ENCODE data around the gene RMC1. TPM values are rescaled to one million over a fixed set of nuclear protein-coding genes. Genes with fewer than 3 reads are reported as not detected.
"Not testable (repeated sequence)": the region's sequence is repeated elsewhere in the genome, so short reads cannot be mapped to it uniquely, and the experiment has no call there.

Gene RMC1
- total RNA-seq, 6 donors from 2014 or later = 23.3 to 45.1 (median 39.8) TPM

GRCh38 chr18:23502516-23503037 is 734 bp upstream of the RMC1 start:
- ATAC-seq (ENCODE audit: low FRiP score in 2 of 2) (no peak), DNase-seq (no peak)
- H3K27ac ChIP-seq = peak overlapping the region; percentile 89 to 97 (median 96)
- peaks cover 0 to 13% (median 4%) of the 10 kb centered on the region in 4 donors for H3K36me3 ChIP-seq
- H3K27me3 ChIP-seq = no peaks in the 10 kb centered on the region
- TF ChIP-seq POLR2AphosphoS5 (IDR thresholded peaks at IDR 0.05) (no peak), EP300 (IDR thresholded peaks at IDR 0.05) (no peak), CTCF (IDR thresholded peaks at IDR 0.05) (no peak), POLR2A (IDR thresholded peaks at IDR 0.05) (no peak)
- peaks cover 32 to 54% (median 34%) of the 10 kb centered on the region in 4 donors for H3K4me1 ChIP-seq
- no peaks in the 10 kb centered on the region for H3K9me3 ChIP-seq
- 21 to 29% methylated on average over 6 of the region's 6 CpGs for WGBS, 2 donors
- peak overlapping the region; percentile 59 to 99 (median 85) for H3K4me3 ChIP-seq

GRCh38 chr18:23503963-23504344 is 643 bp downstream of the RMC1 start:
- ATAC-seq (ENCODE audit: low FRiP score in 2 of 2) (no peak), DNase-seq (no peak)
- Histone ChIP-seq H3K9me3 (no peaks in the 10 kb centered on the region), H3K27ac (peak overlapping the region; percentile 89 to 97 (median 96)), H3K4me1 (peaks cover 28 to 49% (median 29%) of the 10 kb centered on the region in 4 donors), H3K36me3 (peaks cover 0 to 27% (median 13%) of the 10 kb centered on the region in 4 donors), H3K27me3 (no peaks in the 10 kb centered on the region), H3K4me3 (peak overlapping the region; percentile 71 to 99 (median 98))
- TF ChIP-seq POLR2A (IDR thresholded peaks at IDR 0.05) = no peak
- TF ChIP-seq CTCF (IDR thresholded peaks at IDR 0.05) = no peak
- TF ChIP-seq EP300 (IDR thresholded peaks at IDR 0.05) = no peak
- no peak for TF ChIP-seq POLR2AphosphoS5 (IDR thresholded peaks at IDR 0.05)
- WGBS, 2 donors = 1 to 5% methylated on average over 18 to 21 of the region's 21 CpGs

- H3K9me3 ChIP-seq = no peaks in the 10 kb centered on the region
- peaks cover 25 to 42% (median 26%) of the 10 kb centered on the region in 4 donors for H3K4me1 ChIP-seq
- TF ChIP-seq EP300 (IDR thresholded peaks at IDR 0.05) (no peak), POLR2AphosphoS5 (IDR thresholded peaks at IDR 0.05) (no peak), CTCF (IDR thresholded peaks at IDR 0.05) (no peak), POLR2A (IDR thresholded peaks at IDR 0.05) (no peak)
- peaks cover 7 to 34% (median 19%) of the 10 kb centered on the region in 4 donors for H3K36me3 ChIP-seq
- no peak for ATAC-seq (ENCODE audit: low FRiP score in 2 of 2)
- DNase-seq = no peak
- peak overlapping the region; percentile 71 to 99 (median 98) for H3K4me3 ChIP-seq
- H3K27ac ChIP-seq = peak overlapping the region; percentile 89 to 97 (median 96)
- 50 to 59% methylated on average over 3 of the region's 3 CpGs for WGBS, 2 donors
- no peaks in the 10 kb centered on the region for H3K27me3 ChIP-seq
Measured at GRCh38 chr18:23504720-23505119, 1.4 kb downstream of the RMC1 start.

- ATAC-seq (ENCODE audit: low FRiP score in 2 of 2) = no peak
- DNase-seq = no peak
- Histone ChIP-seq H3K9me3 (no peaks in the 10 kb centered on the region), H3K27ac (no peak overlapping the region), H3K4me1 (peaks cover 25 to 42% (median 26%) of the 10 kb centered on the region in 4 donors), H3K27me3 (no peaks in the 10 kb centered on the region), H3K4me3 (no peak overlapping the region), H3K36me3 (peaks cover 11 to 51% (median 33%) of the 10 kb centered on the region in 4 donors)
- no peak for TF ChIP-seq POLR2A (IDR thresholded peaks at IDR 0.05)
- TF ChIP-seq POLR2AphosphoS5 (IDR thresholded peaks at IDR 0.05) = no peak
- TF ChIP-seq EP300 (IDR thresholded peaks at IDR 0.05) = no peak
- no peak for TF ChIP-seq CTCF (IDR thresholded peaks at IDR 0.05)
- WGBS, 2 donors = 91 to 93% methylated on average over 6 of the region's 6 CpGs
Measured at GRCh38 chr18:23506393-23506792, 3.1 kb downstream of the RMC1 start.

- H3K36me3 ChIP-seq = peaks cover 11 to 78% (median 44%) of the 10 kb centered on the region in 4 donors
- not testable (repeated sequence) for ATAC-seq (ENCODE audit: low FRiP score in 2 of 2); DNase-seq; H3K4me3 ChIP-seq; H3K9me3 ChIP-seq; H3K27me3 ChIP-seq; H3K27ac ChIP-seq
- WGBS, 2 donors = 93 to 96% methylated on average over 2 of the region's 2 CpGs
- H3K4me1 ChIP-seq = peaks cover 10 to 29% (median 12%) of the 10 kb centered on the region in 4 donors
Measured at GRCh38 chr18:23510923-23511322, 7.6 kb downstream of the RMC1 start.

GRCh38 chr18:23512216-23512615 is 8.9 kb downstream of the RMC1 start:
- Histone ChIP-seq H3K36me3 (peaks cover 11 to 79% (median 48%) of the 10 kb centered on the region in 4 donors), H3K27ac (peak overlapping the region in 3 of 4 donors; percentile 6 to 60 (median 48)), H3K4me1 (peaks cover 9 to 24% (median 13%) of the 10 kb centered on the region in 4 donors)
- H3K4me3 ChIP-seq; DNase-seq; ATAC-seq (ENCODE audit: low FRiP score in 2 of 2); H3K27me3 ChIP-seq; H3K9me3 ChIP-seq: not testable (repeated sequence)
- WGBS, 2 donors = 81 to 85% methylated on average over 7 of the region's 7 CpGs

Data from upper lobe of left lung (tissue), 6 donors.